Panc1 (cell line): ENCODE results near the gene UBA1. TPM values are rescaled to one million over a fixed set of nuclear protein-coding genes. Genes with fewer than 3 reads are reported as not detected.

Experiments used
- ATAC-seq: fragments of 200-7000 bp; cut with Tn5 transposase; 2 replicates; pipeline ENCODE4 v1.9.1; 2020; ENCODE audit warnings: mild to moderate bottlenecking, moderate library complexity
- BruUV-seq: library from RNA; stranded (reverse); fragments of 400-500 nt; replicated peaks from 2 replicates; lab custom pipeline; 2021; lab: Mats Ljungman, UMichigan
- CTCF ChIA-PET: fragments of 300-600 bp; sonication (Branson Sonifier 250); formaldehyde crosslinking; loops from one replicate; lab custom pipeline; 2022; ENCODE audit warnings: antibody characterized with exemption; lab: Charles Lee
- POLR2A ChIA-PET: fragments of 300-600 bp; sonication (Branson Sonifier 250); formaldehyde crosslinking; loops from one replicate; lab custom pipeline; 2022; ENCODE audit warnings: antibody characterized with exemption; lab: Charles Lee
- DNase-seq: peaks from one replicate; pipeline ENCODE4 v3.0.0-alpha.2; 2010; ENCODE audit warnings: low read depth, low spot score
- H3K27ac ChIP-seq: 2 replicates; pipeline ENCODE4 v1.5.1; 2011; ENCODE audit warnings: mild to moderate bottlenecking, low read length, inconsistent platforms
- H3K27me3 ChIP-seq: fragments of 200-500 bp; sonication (Bioruptor generic); 2 replicates; pipeline ENCODE4 v1.6.0; 2014; ENCODE audit warnings: low read length, inconsistent platforms; ENCODE audit not compliant: control insufficient read depth, insufficient read depth
- H3K36me3 ChIP-seq: fragments of 200-500 bp; sonication (Bioruptor generic); 2 replicates; pipeline ENCODE4 v1.5.1; 2014; ENCODE audit warnings: inconsistent platforms, mild to moderate bottlenecking, low read length, moderate library complexity; ENCODE audit not compliant: control insufficient read depth, insufficient read depth
- H3K4me1 ChIP-seq: 2 replicates; pipeline ENCODE4 v1.5.1; 2011; ENCODE audit warnings: inconsistent platforms, mild to moderate bottlenecking, low read length, moderate library complexity; ENCODE audit not compliant: control insufficient read depth, insufficient read depth
- H3K4me3 ChIP-seq, 2 experiments: 2 replicates each; pipeline ENCODE4 v1.5.1; 2011 to 2012; ENCODE audit warnings: low read depth in 2 of 2, low read length in 2 of 2, mild to moderate bottlenecking in 2 of 2, inconsistent platforms in 1 of 2, moderate library complexity in 1 of 2
- H3K9me3 ChIP-seq: fragments of 200-500 bp; sonication (Bioruptor generic); 2 replicates; pipeline ENCODE4 v1.5.1; 2014; ENCODE audit warnings: low read depth, mild to moderate bottlenecking, inconsistent platforms, low read length, moderate library complexity; ENCODE audit not compliant: control insufficient read depth, insufficient read depth
- CTCF ChIP-seq: fragments of 450-650 bp; IDR thresholded peaks from 2 replicates; pipeline ENCODE4 v1.5.1; 2017; ENCODE audit warnings: mild to moderate bottlenecking
- POLR2AphosphoS5 ChIP-seq: IDR thresholded peaks from 2 replicates; pipeline ENCODE4 v1.6.1; 2012; ENCODE audit warnings: mild to moderate bottlenecking, low read depth, low read length, moderate library complexity
- REST ChIP-seq, 2 experiments: IDR thresholded peaks; 2 replicates each; pipeline ENCODE4 v1.6.1; 2011 to 2012; ENCODE audit warnings: low read depth in 2 of 2, control low read depth in 1 of 2, low read length in 1 of 2, mild to moderate bottlenecking in 1 of 2, moderate library complexity in 1 of 2; ENCODE audit not compliant: insufficient read depth in 1 of 2
- SIN3A ChIP-seq: IDR thresholded peaks from 2 replicates; pipeline ENCODE4 v1.6.1; 2012; ENCODE audit warnings: low read depth, mild to moderate bottlenecking, low read length, moderate library complexity, borderline replicate concordance; ENCODE audit not compliant: insufficient read depth
- TCF7L2 ChIP-seq: IDR thresholded peaks from 2 replicates; pipeline ENCODE4 v1.6.1; 2011; ENCODE audit warnings: mild to moderate bottlenecking, low read depth, low read length, inconsistent platforms
- in situ Hi-C: cut with HindIII; loops from 2 replicates; pipeline ENCODE4 v1.10.0; 2016; ENCODE audit warnings: low sequenced_read_pairs, low pct_unique_long_range_greater_than_20kb
- intact Hi-C: fragments of 100-400 bp; cut with micrococcal nuclease; formaldehyde crosslinking; loops from one replicate; pipeline ENCODE4 v1.10.0; 2022; ENCODE audit not compliant: unreplicated experiment
- total RNA-seq: library from RNA; stranded (reverse); gene quantifications from one replicate; pipeline ENCODE4 v1.2.1, GENCODE V29; 2021; ENCODE audit not compliant: unreplicated experiment

The UBA1 gene
- total RNA-seq, 1 experiment from 2014 or later = 302 TPM

GRCh38 chrX:47158781-47159180 is 34.8 kb upstream of the UBA1 start:
- no TSS peak for BruUV-seq
- Histone ChIP-seq H3K4me1 (no peaks in the 10 kb centered on the region), H3K27ac (no peak overlapping the region), H3K27me3 (no peaks in the 10 kb centered on the region), H3K4me3 (no peak overlapping the region), H3K36me3 (no peaks in the 10 kb centered on the region; the same call in 1 of the 2 replicates), H3K9me3 (no peaks in the 10 kb centered on the region)
- intact Hi-C loops = no loop called here
- DNase-seq (no peak), ATAC-seq (no peak)
- ChIA-PET CTCF (no interaction called here), POLR2A (interaction anchor here (0.7 kb wide), 1 partner anchor 33 kb away, joined by 11 read pairs; no protein-coding TSS in a partner anchor)
- TF ChIP-seq SIN3A (no peak), POLR2AphosphoS5 (no peak), REST (IDR thresholded peaks at IDR 0.05; ENCODE audit: insufficient read depth in 1 of 2, low read depth in 2 of 2, low read length in 1 of 2) (no peak), CTCF (no peak), TCF7L2 (no peak)
- in situ Hi-C loops = no loop called here

- Histone ChIP-seq H3K9me3 (no peaks in the 10 kb centered on the region), H3K36me3 (no peaks in the 10 kb centered on the region; the same call in 1 of the 2 replicates), H3K4me3 (no peak overlapping the region), H3K27ac (no peak overlapping the region), H3K4me1 (no peaks in the 10 kb centered on the region), H3K27me3 (no peaks in the 10 kb centered on the region)
- BruUV-seq = no TSS peak
- intact Hi-C loops = no loop called here
- ATAC-seq (no peak), DNase-seq (no peak)
- no peak for TF ChIP-seq REST (IDR thresholded peaks at IDR 0.05; ENCODE audit: insufficient read depth in 1 of 2, low read depth in 2 of 2, low read length in 1 of 2)
- no peak for TF ChIP-seq CTCF
- TF ChIP-seq SIN3A = no peak
- no peak for TF ChIP-seq TCF7L2
- TF ChIP-seq POLR2AphosphoS5 = no peak
- POLR2A ChIA-PET = no interaction called here
- CTCF ChIA-PET = no interaction called here
- in situ Hi-C loops = no loop called here
Measured at GRCh38 chrX:47160781-47161180, 32.8 kb upstream of the UBA1 start.
